ENCODE results near the gene PLCL2.

GRCh38 chr3:16982460-16982859, 97.7 kb downstream of the PLCL2 start:
- TF ChIP-seq, protein P1, sequence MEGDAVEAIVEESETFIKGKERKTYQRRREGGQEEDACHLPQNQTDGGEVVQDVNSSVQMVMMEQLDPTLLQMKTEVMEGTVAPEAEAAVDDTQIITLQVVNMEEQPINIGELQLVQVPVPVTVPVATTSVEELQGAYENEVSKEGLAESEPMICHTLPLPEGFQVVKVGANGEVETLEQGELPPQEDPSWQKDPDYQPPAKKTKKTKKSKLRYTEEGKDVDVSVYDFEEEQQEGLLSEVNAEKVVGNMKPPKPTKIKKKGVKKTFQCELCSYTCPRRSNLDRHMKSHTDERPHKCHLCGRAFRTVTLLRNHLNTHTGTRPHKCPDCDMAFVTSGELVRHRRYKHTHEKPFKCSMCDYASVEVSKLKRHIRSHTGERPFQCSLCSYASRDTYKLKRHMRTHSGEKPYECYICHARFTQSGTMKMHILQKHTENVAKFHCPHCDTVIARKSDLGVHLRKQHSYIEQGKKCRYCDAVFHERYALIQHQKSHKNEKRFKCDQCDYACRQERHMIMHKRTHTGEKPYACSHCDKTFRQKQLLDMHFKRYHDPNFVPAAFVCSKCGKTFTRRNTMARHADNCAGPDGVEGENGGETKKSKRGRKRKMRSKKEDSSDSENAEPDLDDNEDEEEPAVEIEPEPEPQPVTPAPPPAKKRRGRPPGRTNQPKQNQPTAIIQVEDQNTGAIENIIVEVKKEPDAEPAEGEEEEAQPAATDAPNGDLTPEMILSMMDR (IDR thresholded peaks at IDR 0.05): no peak
- no peak for TF ChIP-seq EZH2 (IDR thresholded peaks at IDR 0.05; ENCODE audit: borderline replicate concordance, insufficient read depth, low read depth, low read length, poor library complexity, severe bottlenecking)

Measured in B cell (primary cell).